ENCODE results near the gene RNF223. TPM values are rescaled to one million over a fixed set of nuclear protein-coding genes. Genes with fewer than 3 reads are reported as not detected.

The RNF223 gene
- total RNA-seq, 1 donor from 2014 or later, result not detected

DNA sequence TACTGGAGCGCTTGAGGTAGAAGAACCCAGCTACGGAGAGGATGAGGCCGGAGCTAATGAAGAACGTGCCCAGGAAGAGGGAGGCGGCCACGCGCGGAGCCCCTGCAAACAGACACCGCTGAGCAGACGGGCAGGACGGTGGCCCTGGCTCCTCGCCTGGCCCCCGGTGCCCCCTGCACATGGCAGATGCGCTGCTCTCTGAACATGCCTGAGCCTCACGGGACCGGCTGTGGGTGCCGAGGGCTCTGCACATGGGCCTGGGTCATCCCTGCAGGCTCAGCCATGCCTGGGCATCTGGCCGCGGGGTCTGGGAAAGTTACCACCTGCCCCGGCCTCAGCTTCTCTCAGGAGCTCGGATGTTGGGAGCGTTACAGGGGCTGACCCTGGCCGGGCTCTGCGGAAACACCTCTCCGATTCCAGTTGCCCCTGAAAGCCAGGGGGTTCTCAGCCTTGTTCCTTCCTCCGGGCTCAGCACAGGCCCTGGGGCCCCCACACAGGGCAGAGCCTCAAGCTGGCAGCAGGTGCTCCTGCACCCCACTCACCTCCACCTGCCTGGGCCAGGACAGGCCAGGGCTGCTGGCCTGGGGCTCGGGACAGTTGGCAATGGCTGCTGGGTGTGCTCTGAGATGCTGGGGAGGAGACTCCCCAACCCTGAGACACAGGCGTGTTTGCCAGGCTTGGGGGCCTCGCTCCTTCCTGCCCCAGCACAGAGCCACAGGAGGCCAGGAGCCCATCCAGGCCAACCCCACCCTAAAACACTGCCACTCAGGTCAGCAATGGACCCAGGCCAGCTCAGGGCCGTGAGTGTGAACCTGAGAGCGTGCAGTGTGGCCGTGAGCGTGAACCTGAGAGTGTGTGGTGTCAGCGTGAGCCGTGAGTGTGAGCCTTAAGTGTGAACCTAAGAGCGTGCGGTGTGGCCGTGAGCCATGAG, 12.1 kb upstream of the RNF223 start:
- Histone ChIP-seq H3K27me3 (no peaks in the 10 kb centered on the region), H3K36me3 (no peaks in the 10 kb centered on the region), H3K9me3 (no peaks in the 10 kb centered on the region), H3K4me3 (no peak overlapping the region), H3K27ac (no peak overlapping the region), H3K4me1 (no peaks in the 10 kb centered on the region)
- intact Hi-C loops (cut with DNase I), result no loop called here
- DNase-seq (ENCODE audit: low spot score in 2 of 2), result no peak
- TF ChIP-seq, protein P1, sequence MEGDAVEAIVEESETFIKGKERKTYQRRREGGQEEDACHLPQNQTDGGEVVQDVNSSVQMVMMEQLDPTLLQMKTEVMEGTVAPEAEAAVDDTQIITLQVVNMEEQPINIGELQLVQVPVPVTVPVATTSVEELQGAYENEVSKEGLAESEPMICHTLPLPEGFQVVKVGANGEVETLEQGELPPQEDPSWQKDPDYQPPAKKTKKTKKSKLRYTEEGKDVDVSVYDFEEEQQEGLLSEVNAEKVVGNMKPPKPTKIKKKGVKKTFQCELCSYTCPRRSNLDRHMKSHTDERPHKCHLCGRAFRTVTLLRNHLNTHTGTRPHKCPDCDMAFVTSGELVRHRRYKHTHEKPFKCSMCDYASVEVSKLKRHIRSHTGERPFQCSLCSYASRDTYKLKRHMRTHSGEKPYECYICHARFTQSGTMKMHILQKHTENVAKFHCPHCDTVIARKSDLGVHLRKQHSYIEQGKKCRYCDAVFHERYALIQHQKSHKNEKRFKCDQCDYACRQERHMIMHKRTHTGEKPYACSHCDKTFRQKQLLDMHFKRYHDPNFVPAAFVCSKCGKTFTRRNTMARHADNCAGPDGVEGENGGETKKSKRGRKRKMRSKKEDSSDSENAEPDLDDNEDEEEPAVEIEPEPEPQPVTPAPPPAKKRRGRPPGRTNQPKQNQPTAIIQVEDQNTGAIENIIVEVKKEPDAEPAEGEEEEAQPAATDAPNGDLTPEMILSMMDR (IDR thresholded peaks at IDR 0.05), result no peak

DNA sequence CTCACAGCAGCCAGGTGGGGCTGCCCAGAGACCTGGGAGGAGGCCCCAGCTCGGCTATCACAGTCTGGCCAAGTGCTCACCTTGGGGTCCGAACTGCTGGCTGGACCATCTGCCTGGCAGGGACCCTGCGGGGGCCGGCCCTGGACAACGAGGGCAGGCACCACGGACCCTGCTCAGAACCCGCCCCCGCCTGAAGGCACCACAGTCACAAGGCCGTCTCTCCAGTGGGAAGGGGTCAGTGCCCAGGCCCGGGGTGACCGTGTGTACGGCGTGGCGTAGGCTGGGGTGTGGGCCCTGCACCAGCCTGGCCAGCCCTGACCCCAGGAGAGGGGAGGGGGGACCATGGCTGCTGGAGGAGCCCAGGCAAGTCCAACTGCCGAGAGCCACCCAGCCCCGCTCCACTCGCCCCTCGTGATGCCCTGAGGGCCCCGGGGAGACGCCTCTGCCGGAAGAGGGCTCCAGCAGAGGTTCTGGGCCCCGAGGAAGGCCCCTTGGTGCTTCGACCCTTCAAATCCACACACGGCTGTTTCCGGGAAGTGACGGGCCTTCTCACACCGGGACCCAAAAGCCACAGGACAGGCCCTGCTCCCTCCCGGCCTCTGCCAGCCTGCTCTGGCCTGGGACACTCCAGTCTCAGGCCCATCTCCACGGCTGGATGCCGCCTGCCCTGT, 11.2 kb upstream of the RNF223 start:
- Histone ChIP-seq H3K9me3 (no peaks in the 10 kb centered on the region), H3K36me3 (no peaks in the 10 kb centered on the region), H3K27ac (no peak overlapping the region), H3K27me3 (no peaks in the 10 kb centered on the region), H3K4me1 (peaks cover 0 to under 1% of the 10 kb centered on the region in 2 donors), H3K4me3 (no peak overlapping the region)
- DNase-seq (ENCODE audit: low spot score in 2 of 2), result no peak
- TF ChIP-seq, protein P1 (IDR thresholded peaks at IDR 0.05), result no peak
- intact Hi-C loops (cut with DNase I), result no loop called here

DNA sequence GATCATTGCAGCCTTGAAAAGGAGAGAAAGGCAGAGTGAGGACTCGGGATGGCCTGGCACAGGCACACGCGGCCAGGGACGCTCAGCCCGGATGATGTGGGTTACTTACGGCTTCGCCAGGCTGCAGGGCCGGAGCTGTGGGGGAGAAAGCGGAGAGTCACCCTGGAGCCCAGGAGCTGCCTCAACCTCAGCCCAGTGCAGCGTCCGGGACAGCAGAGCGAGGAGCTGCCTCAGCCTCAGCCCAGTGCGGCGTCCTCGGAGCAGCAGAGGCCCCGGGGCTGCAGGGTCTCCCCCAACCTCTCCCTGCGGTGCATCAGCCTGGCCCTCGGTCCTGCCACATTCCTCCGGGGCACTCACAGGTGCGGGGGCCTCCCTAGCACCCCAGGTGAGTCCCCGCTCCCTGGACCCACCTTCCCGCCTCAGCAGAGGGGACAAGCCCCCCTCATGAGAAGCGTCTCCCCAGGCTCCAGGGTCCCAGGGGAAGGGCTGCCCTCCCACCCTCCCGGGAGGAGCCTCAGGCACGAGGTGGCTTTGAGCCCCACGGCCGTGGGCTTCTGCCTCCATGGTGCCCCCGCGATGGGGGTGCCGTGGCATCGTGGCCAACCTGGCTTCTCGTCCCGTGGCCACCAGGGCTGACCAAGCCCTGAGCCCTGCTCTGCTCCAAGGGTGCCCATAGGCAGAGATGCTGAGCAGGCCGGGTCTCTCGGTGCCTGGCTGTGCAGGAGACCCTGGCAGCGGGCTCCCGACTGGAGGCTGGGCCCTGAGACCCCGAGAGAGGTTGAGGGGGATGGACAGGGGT, 10.5 kb upstream of the RNF223 start:
- no peaks in the 10 kb centered on the region for H3K9me3 ChIP-seq
- intact Hi-C loops (cut with DNase I), result no loop called here
- TF ChIP-seq, protein P1 (IDR thresholded peaks at IDR 0.05), result no peak
- no peak for DNase-seq (ENCODE audit: low spot score in 2 of 2)
- no peaks in the 10 kb centered on the region for H3K36me3 ChIP-seq
- H3K4me3 ChIP-seq, result no peak overlapping the region
- no peaks in the 10 kb centered on the region for H3K27me3 ChIP-seq
- H3K27ac ChIP-seq, result no peak overlapping the region
- peaks cover 0 to 8% of the 10 kb centered on the region in 2 donors for H3K4me1 ChIP-seq

DNA sequence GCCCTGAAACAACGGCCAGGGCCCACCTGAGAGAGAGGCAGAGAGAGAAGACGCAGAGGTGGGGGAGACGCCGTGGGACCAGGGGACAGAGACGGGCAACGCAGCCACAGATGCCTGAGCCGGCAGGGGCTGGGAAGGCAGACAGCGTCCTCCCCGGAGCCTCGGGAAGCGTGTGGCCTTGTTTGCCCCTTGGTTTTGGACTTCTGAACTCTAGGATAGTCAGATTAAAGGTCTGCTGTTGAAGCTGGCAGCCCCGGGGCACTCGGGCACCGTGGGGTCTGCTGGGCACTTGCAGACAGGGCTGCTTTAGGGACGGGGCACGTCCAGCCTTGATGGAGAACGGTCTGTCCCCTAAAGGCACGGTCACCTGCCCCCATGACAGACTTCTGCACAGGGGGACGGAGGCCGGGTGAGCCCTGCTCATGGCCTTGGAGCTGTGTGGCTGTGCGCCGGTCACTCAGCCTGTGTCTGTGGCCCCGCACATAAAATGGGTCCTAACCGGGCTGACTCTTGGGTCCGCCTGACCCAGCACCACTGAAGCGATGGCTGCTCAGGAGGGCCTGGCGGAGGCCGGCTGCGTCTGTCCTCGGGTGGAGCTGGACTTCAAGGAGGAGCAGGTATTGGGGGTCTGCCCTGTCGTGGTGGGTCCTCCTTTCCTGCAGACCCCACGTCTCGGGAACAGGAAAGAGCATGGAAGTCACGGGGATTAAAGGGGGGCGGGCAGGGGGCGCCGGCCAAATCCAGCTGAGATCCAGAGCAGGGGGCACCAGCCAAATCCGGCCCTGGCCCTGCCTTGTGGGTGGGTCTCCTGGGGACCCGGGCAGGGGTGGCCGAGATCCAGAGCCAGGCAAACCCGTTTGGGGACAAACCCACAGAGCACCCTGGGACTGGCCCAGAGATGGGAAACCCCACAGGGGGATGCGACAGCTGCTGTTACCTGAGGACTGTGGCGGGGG, 9.6 kb upstream of the RNF223 start:
- Histone ChIP-seq H3K4me3 (no peak overlapping the region), H3K36me3 (no peaks in the 10 kb centered on the region), H3K4me1 (peaks cover 0 to 9% of the 10 kb centered on the region in 2 donors), H3K9me3 (no peaks in the 10 kb centered on the region), H3K27me3 (no peaks in the 10 kb centered on the region), H3K27ac (no peak overlapping the region)
- intact Hi-C loops (cut with DNase I), result no loop called here
- DNase-seq (ENCODE audit: low spot score in 2 of 2), result no peak
- TF ChIP-seq, protein P1 (IDR thresholded peaks at IDR 0.05), result no peak
